ENCODE data around the gene PLEKHM1. TPM values are rescaled to one million over a fixed set of nuclear protein-coding genes. Genes with fewer than 3 reads are reported as not detected.
"Not testable (repeated sequence)": the region's sequence is repeated elsewhere in the genome, so short reads cannot be mapped to it uniquely, and the experiment has no call there.

PLEKHM1 gene
- total and polyA plus RNA-seq, 2 of the 13 experiments (the other 11 are each of a cell fraction or from before 2014, with no cell fraction given), result 7.6 to 13.5 TPM

GRCh38 chr17:45468293-45469203 is 22.0 kb downstream of the PLEKHM1 start:
- DNase-seq (ENCODE audit: low spot score); H2AFZ ChIP-seq (ENCODE audit: low read length); intact Hi-C loops (cut with micrococcal nuclease; ENCODE audit: unreplicated experiment); H3K27ac ChIP-seq (ENCODE audit: extremely low read length, insufficient read depth, low read length); FAIRE-seq; in situ Hi-C loops (cut with HindIII; ENCODE audit: extremely low pct_ligation_motif_present, low pct_unique_long_range_greater_than_20kb); H3K9ac ChIP-seq (ENCODE audit: insufficient read depth, low read depth, low read length); H3K9me3 ChIP-seq (ENCODE audit: low read length); H3K36me3 ChIP-seq (replicated peaks in 1 of 2; ENCODE audit: control insufficient read depth in 1 of 2, insufficient read depth in 2 of 2, low read length in 2 of 2); H3K4me2 ChIP-seq (ENCODE audit: low read depth, low read length); H4K20me1 ChIP-seq (ENCODE audit: insufficient read depth, low read length); CTCF ChIA-PET (ENCODE audit: low intra/inter-chr PET ratio, low total read pairs); H3K27me3 ChIP-seq (ENCODE audit: control insufficient read depth in 1 of 2, insufficient read depth in 2 of 2, low read length in 2 of 2); ATAC-seq; BruUV-seq (replicated peaks); H3K79me2 ChIP-seq (ENCODE audit: insufficient read depth, low read length); POLR2A ChIA-PET; H3K4me3 ChIP-seq (replicated peaks in 1 of 3; ENCODE audit: insufficient read depth in 1 of 3, low read depth in 2 of 3, low read length in 3 of 3): not testable (repeated sequence)
- WGBS (ENCODE audit: low lambda C conversion rate), result 94% methylated on average over 13 of the region's 14 CpGs
- peaks cover 10% of the 10 kb centered on the region for H3K4me1 ChIP-seq (ENCODE audit: insufficient read depth, low read length)

DNA sequence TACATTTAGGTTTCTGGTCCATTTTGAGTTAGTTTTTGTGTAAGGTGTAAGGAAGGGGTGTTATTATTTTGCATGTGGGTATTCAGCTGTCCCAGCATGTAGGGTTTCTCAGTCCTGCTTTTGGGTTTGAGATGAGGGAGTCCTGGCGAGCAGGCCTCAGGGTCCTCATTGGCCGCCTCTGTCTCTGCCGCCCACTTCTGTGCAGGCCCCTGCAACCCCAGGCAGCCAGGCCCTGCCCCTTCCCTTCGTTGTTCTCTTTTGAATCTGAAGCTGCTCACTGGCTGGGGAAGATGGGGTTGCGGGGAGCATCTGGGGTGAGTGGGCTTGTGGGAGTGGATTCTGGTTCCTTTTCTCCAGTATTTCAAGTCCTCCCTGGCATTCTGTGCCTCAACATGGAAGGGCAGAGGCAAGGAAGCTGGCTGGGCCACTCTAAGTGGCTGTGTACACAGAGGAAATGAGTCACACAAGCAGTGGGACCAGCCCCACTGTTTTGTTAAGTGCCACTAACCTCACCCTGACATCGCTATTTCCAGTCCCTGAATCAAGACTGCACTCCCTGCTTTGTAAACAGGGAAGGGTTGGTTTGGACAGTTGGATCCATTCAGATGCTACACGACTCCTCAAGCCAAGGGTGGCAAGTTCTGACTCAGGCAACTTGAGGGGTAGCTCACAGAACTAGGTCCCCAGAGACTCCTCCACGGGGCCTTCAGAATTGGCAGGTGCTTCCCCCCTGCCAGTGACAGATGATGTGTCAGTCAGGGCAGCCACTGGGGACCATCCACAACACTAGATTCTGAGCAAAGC is 28.8 kb downstream of the PLEKHM1 start:
- H3K9ac ChIP-seq (ENCODE audit: insufficient read depth, low read depth, low read length); H3K27ac ChIP-seq (ENCODE audit: extremely low read length, insufficient read depth, low read length): not testable (repeated sequence)
- peak; percentile 37 for FAIRE-seq
- TF ChIP-seq ZNF121 (CRISPR knock-in tag; IDR thresholded peaks at IDR 0.05) (0 out of 2 replicates have a peak, but pooled peaks have one; percentile 23), ELF3 (CRISPR knock-in tag; IDR thresholded peaks at IDR 0.05) (peak; percentile 47; the same call in 1 of the 2 replicates)
- TF ChIP-seq, protein P1, sequence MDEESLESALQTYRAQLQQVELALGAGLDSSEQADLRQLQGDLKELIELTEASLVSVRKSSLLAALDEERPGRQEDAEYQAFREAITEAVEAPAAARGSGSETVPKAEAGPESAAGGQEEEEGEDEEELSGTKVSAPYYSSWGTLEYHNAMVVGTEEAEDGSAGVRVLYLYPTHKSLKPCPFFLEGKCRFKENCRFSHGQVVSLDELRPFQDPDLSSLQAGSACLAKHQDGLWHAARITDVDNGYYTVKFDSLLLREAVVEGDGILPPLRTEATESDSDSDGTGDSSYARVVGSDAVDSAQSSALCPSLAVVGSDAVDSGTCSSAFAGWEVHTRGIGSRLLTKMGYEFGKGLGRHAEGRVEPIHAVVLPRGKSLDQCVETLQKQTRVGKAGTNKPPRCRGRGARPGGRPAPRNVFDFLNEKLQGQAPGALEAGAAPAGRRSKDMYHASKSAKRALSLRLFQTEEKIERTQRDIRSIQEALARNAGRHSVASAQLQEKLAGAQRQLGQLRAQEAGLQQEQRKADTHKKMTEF (CRISPR knock-in tag; IDR thresholded peaks at IDR 0.05), result 0 out of 2 replicates have a peak, but pooled peaks have one; percentile 38
- TF ChIP-seq, protein P2, sequence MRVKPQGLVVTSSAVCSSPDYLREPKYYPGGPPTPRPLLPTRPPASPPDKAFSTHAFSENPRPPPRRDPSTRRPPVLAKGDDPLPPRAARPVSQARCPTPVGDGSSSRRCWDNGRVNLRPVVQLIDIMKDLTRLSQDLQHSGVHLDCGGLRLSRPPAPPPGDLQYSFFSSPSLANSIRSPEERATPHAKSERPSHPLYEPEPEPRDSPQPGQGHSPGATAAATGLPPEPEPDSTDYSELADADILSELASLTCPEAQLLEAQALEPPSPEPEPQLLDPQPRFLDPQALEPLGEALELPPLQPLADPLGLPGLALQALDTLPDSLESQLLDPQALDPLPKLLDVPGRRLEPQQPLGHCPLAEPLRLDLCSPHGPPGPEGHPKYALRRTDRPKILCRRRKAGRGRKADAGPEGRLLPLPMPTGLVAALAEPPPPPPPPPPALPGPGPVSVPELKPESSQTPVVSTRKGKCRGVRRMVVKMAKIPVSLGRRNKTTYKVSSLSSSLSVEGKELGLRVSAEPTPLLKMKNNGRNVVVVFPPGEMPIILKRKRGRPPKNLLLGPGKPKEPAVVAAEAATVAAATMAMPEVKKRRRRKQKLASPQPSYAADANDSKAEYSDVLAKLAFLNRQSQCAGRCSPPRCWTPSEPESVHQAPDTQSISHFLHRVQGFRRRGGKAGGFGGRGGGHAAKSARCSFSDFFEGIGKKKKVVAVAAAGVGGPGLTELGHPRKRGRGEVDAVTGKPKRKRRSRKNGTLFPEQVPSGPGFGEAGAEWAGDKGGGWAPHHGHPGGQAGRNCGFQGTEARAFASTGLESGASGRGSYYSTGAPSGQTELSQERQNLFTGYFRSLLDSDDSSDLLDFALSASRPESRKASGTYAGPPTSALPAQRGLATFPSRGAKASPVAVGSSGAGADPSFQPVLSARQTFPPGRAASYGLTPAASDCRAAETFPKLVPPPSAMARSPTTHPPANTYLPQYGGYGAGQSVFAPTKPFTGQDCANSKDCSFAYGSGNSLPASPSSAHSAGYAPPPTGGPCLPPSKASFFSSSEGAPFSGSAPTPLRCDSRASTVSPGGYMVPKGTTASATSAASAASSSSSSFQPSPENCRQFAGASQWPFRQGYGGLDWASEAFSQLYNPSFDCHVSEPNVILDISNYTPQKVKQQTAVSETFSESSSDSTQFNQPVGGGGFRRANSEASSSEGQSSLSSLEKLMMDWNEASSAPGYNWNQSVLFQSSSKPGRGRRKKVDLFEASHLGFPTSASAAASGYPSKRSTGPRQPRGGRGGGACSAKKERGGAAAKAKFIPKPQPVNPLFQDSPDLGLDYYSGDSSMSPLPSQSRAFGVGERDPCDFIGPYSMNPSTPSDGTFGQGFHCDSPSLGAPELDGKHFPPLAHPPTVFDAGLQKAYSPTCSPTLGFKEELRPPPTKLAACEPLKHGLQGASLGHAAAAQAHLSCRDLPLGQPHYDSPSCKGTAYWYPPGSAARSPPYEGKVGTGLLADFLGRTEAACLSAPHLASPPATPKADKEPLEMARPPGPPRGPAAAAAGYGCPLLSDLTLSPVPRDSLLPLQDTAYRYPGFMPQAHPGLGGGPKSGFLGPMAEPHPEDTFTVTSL (CRISPR knock-in tag; IDR thresholded peaks at IDR 0.05; ENCODE audit: borderline replicate concordance), result 0 out of 2 replicates have a peak, but pooled peaks have one; percentile 31

More for the DNA sequence above, 28.8 kb downstream of the PLEKHM1 start:
- peaks cover 28% of the 10 kb centered on the region for H3K4me1 ChIP-seq (ENCODE audit: insufficient read depth, low read length)
- H3K27me3 ChIP-seq (ENCODE audit: control insufficient read depth in 1 of 2, insufficient read depth in 2 of 2, low read length in 2 of 2); POLR2A ChIA-PET; CTCF ChIA-PET (ENCODE audit: low intra/inter-chr PET ratio, low total read pairs); BruUV-seq (replicated peaks); intact Hi-C loops (cut with micrococcal nuclease; ENCODE audit: unreplicated experiment); H3K4me2 ChIP-seq (ENCODE audit: low read depth, low read length); H3K9me3 ChIP-seq (ENCODE audit: low read length); H3K36me3 ChIP-seq (replicated peaks in 1 of 2; ENCODE audit: control insufficient read depth in 1 of 2, insufficient read depth in 2 of 2, low read length in 2 of 2); H4K20me1 ChIP-seq (ENCODE audit: insufficient read depth, low read length); H3K79me2 ChIP-seq (ENCODE audit: insufficient read depth, low read length); H2AFZ ChIP-seq (ENCODE audit: low read length); H3K4me3 ChIP-seq (replicated peaks in 1 of 3; ENCODE audit: insufficient read depth in 1 of 3, low read depth in 2 of 3, low read length in 3 of 3); in situ Hi-C loops (cut with HindIII; ENCODE audit: extremely low pct_ligation_motif_present, low pct_unique_long_range_greater_than_20kb): not testable (repeated sequence)
- DNase-seq (ENCODE audit: low spot score) (peak; percentile 76), ATAC-seq (peak; percentile 87)
- WGBS (ENCODE audit: low lambda C conversion rate), result 74% methylated on average over 6 of the region's 8 CpGs
